Colonic mucosa (tissue), 4 donors: ENCODE measurements around the gene EVA1C. TPM values are rescaled to one million over a fixed set of nuclear protein-coding genes. Genes with fewer than 3 reads are reported as not detected.
"Not testable (repeated sequence)": the region's sequence is repeated elsewhere in the genome, so short reads cannot be mapped to it uniquely, and the experiment has no call there.

Source experiments
- DNase-seq: peaks from one replicate; pipeline ENCODE4 v3.0.0-alpha.2; 2020
- H3K27ac ChIP-seq: fragments of 200-600 bp; one replicate; pipeline ENCODE4 v1.8.0; 2021
- H3K27me3 ChIP-seq: fragments of 200-600 bp; one replicate; pipeline ENCODE4 v1.8.0; 2021
- H3K36me3 ChIP-seq: fragments of 200-600 bp; one replicate; pipeline ENCODE4 v1.8.0; 2021
- H3K4me1 ChIP-seq: fragments of 200-600 bp; one replicate; pipeline ENCODE4 v1.8.0; 2021; ENCODE audit warnings: mild to moderate bottlenecking
- H3K4me3 ChIP-seq: fragments of 200-600 bp; one replicate; pipeline ENCODE4 v1.8.0; 2021
- H3K9ac ChIP-seq, 2 donors: one replicate each; pipeline ENCODE4 v1.7.0; 2013; ENCODE audit warnings: control low read depth in 2 of 2, low read depth in 2 of 2, low read length in 2 of 2
- H3K9me3 ChIP-seq: fragments of 200-600 bp; one replicate; pipeline ENCODE4 v1.8.0; 2021
- intact Hi-C: fragments of 100-400 bp; cut with DNase I; formaldehyde crosslinking; loops from one replicate; pipeline ENCODE4 v1.14.1; 2022
- total RNA-seq, 2 donors: library from RNA; stranded (reverse); fragmentation: NEBNext Ultra II Directional in 1 of 2; extraction: Animal tissue kit (Norgen Biotek cat#: 25700) in 1 of 2; gene quantifications; one replicate each; pipeline ENCODE4 v1.2.1, GENCODE V29; 2021
- TF ChIP-seq, protein P1 (sequence below): fragments of 200-600 bp; IDR thresholded peaks from one replicate; pipeline ENCODE4 v1.8.0; 2022; ENCODE audit warnings: antibody characterized with exemption, mild to moderate bottlenecking
- donor health status: healthy.
- donor health status: DM: no; HTN: no; CAD: no.
- donor health status: DM: no; HTN: no; CAD: no.

EVA1C gene
- total RNA-seq, 2 donors from 2014 or later = 7.3 to 9.9 TPM

DNA sequence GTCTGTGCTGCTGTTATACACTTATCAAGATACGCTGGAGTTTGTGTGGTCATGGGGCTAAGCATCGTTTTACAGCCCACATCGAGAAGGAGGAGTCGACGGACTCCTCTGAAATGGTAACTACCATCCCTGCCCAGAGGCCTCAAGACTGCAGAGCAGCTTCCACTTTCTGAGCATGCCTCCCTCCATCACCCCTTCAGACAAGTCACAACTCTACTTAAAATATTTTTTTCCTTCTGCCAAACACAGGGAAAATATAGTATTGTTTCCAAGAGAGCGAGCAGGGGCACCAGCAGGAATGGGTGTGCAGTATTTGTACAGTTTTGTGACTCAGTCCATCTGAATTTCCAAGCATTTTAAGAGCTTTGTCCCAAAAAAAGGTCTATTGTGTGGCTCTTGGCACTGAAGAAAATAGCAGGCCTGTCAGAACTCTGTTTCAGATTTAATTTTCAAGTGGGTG is 14.1 kb downstream of the EVA1C start:
- no peaks in the 10 kb centered on the region for H3K27me3 ChIP-seq

DNA sequence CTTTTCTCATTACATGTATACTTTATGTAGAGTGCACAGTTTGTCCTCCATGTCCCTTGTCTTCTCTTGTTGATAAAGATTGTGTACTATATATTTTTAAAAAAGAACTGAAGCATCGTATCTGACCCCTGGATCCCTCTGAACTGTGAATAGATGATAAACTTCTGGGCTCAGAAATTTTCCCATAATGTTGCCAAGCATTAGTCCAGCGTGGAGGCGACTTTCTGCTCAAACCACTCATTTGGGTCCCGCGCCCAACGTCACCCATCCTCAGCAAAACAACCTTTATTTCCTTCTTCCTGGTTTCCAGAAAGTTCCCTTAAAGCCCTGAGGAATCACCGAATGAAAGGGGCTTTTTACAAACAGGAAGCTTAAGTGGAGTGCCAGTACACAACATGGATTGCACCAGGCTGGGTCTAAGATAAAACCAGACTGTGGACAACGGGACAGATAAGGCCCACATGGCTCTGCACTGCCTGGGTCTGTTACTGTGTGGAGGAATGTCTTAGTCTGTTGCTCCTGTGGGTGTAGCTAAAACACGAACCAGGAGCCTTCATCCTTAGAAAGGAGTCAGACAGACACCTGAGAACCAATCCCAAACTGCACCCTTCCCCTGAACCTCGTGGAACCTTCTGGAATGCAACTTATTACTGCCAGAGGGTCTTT is 15.6 kb downstream of the EVA1C start:
- H3K9ac ChIP-seq = no peak overlapping the region
- H3K27ac ChIP-seq = no peak overlapping the region
- no peaks in the 10 kb centered on the region for H3K4me1 ChIP-seq

More for the DNA sequence above, 14.1 kb downstream of the EVA1C start:
- no peak overlapping the region for H3K9ac ChIP-seq
- H3K27ac ChIP-seq = no peak overlapping the region
- intact Hi-C loops = no loop called here
- H3K36me3 ChIP-seq = no peaks in the 10 kb centered on the region
- H3K9me3 ChIP-seq = no peaks in the 10 kb centered on the region
- TF ChIP-seq, protein P1, sequence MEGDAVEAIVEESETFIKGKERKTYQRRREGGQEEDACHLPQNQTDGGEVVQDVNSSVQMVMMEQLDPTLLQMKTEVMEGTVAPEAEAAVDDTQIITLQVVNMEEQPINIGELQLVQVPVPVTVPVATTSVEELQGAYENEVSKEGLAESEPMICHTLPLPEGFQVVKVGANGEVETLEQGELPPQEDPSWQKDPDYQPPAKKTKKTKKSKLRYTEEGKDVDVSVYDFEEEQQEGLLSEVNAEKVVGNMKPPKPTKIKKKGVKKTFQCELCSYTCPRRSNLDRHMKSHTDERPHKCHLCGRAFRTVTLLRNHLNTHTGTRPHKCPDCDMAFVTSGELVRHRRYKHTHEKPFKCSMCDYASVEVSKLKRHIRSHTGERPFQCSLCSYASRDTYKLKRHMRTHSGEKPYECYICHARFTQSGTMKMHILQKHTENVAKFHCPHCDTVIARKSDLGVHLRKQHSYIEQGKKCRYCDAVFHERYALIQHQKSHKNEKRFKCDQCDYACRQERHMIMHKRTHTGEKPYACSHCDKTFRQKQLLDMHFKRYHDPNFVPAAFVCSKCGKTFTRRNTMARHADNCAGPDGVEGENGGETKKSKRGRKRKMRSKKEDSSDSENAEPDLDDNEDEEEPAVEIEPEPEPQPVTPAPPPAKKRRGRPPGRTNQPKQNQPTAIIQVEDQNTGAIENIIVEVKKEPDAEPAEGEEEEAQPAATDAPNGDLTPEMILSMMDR = no peak
- H3K4me1 ChIP-seq = no peaks in the 10 kb centered on the region
- DNase-seq = no peak
- no peak overlapping the region for H3K4me3 ChIP-seq

DNA sequence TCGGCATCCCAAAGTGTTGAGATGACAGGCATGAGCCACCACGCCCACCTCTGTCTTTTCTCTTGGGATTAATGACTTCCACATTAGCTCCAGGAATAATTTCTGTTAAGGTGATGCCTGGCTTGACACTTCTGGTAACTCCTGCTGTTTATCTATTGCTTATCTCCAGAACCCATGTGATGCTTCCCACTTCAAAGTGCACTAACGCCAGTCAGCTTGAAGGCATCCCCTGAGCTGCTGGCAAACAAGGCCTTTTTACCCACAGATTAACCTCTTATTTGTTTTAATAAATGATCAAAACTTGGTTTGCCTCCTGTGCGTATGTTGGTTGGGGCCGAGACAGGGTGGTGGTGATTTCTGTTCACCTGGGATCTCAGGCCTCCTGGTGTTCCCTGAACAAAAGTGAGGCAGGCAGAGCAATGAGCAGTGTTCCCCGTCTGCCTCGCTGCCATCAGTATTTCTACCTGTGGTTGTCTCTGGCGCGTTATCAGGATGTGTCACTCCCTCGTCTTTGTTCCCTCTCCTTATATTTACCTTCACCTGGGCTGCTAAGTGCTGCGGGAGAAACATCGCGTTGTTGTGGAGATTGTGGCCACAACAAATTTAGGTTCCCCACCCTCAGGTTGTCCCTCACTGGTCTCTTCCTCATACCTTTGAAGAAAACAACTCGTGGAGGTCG is 20.6 kb downstream of the EVA1C start:
- DNase-seq, H3K27me3 ChIP-seq, H3K36me3 ChIP-seq, intact Hi-C loops, H3K4me3 ChIP-seq, H3K4me1 ChIP-seq, H3K9ac ChIP-seq, H3K9me3 ChIP-seq, H3K27ac ChIP-seq: not testable (repeated sequence)

More for the DNA sequence above, 15.6 kb downstream of the EVA1C start:
- Histone ChIP-seq H3K9me3 (no peaks in the 10 kb centered on the region), H3K27me3 (no peaks in the 10 kb centered on the region), H3K36me3 (no peaks in the 10 kb centered on the region), H3K4me3 (no peak overlapping the region)
- TF ChIP-seq, protein P1 = no peak
- no peak for DNase-seq
- intact Hi-C loops = no loop called here

DNA sequence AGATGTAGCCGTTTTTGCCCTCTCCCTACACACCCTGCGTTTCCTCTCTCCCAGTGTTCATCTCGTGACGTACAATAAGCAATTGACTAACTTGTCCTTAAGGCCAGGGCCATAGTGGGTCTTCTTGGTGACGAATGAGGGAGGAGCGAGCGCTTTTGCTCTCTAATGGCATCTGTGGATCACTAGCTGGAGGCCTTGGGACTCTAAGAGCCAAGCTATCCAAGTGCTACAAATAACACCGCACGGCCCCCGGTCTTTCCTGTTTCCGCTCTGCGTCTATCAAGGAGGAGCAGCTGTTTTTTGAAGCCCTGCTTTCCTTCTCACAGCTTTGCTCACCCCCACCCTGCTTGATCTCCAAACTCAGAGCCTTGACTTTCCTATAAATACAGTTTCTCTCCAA is 25.2 kb downstream of the EVA1C start:
- TF ChIP-seq, protein P1 = no peak
- Histone ChIP-seq H3K4me1 (no peaks in the 10 kb centered on the region), H3K9me3 (no peaks in the 10 kb centered on the region), H3K9ac (no peak overlapping the region), H3K4me3 (no peak overlapping the region), H3K27me3 (no peaks in the 10 kb centered on the region), H3K27ac (no peak overlapping the region), H3K36me3 (no peaks in the 10 kb centered on the region)
- intact Hi-C loops = no loop called here
- DNase-seq = no peak

DNA sequence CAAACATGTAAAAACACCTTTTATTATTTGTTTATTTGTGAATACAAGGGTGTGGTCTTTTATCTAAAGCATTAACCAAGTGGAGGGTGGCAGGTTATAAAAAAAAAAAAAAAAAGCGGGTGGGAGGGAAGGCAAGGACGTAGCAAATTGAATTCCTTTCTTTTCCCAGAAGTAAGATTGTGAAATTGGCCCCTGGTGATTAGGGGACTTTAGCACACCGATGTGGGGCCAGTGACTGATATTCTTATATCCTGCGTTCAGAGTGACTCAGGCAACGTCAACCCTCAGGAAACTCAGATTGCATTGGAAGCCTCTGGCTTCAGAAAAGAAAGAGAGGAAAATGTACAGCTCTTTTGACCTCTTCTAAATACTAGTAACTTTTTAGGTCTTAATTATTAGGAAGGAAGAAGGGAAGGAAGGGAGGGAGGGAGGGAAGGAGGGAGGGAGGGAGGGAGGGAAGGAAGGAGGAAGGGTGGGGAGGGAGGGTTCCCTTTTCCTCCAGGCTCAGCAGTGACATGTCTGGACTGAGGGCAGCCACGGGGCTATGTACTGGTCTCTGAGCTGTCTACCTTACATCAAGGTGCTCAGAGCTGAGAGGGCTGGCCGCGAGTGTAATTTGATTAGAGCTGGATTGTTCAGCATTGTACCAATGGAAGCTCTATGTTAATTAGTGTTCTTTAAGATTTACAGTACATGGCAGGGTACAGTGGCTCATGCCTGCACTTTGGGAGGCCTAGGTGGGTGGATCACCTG is 30.2 kb downstream of the EVA1C start:
- DNase-seq = no peak
- Histone ChIP-seq H3K36me3 (no peaks in the 10 kb centered on the region), H3K27ac (no peak overlapping the region), H3K9me3 (no peaks in the 10 kb centered on the region), H3K4me3 (no peak overlapping the region), H3K27me3 (no peaks in the 10 kb centered on the region), H3K9ac (no peak overlapping the region), H3K4me1 (no peaks in the 10 kb centered on the region)
- TF ChIP-seq, protein P1 = no peak
- intact Hi-C loops = no loop called here
